ENCODE measurements around the gene ZNF462. TPM values are rescaled to one million over a fixed set of nuclear protein-coding genes. Genes with fewer than 3 reads are reported as not detected.
A peak's percentile ranks its signal among the peaks of the same experiment; 100 is the strongest.

Gene ZNF462
- total and polyA plus RNA-seq, 2 donors (not counting 1 experiment from before 2014, with no cell fraction given): 6.0 to 27.4 TPM

GRCh38 chr9:107034831-107035230, 171.9 kb downstream of the ZNF462 start:
- Histone ChIP-seq H3K27me3 (ENCODE audit: control insufficient read depth, insufficient read depth, low read length) (peaks cover 9% of the 10 kb centered on the region), H3K27ac (ENCODE audit: insufficient read depth, low read length) (no peak overlapping the region), H2AFZ (ENCODE audit: low read length) (no peak overlapping the region), H4K20me1 (ENCODE audit: control insufficient read depth, extremely low read depth, insufficient read depth, low read length) (no peaks in the 10 kb centered on the region), H3K4me2 (ENCODE audit: extremely low read depth, insufficient read depth, low read length) (no peak overlapping the region), H3K9ac (ENCODE audit: insufficient read depth, low read length) (no peak overlapping the region), H3K4me1 (ENCODE audit: control insufficient read depth, extremely low read depth, insufficient read depth, low read length) (no peaks in the 10 kb centered on the region), H3K36me3 (ENCODE audit: control insufficient read depth, insufficient read depth, low read length) (no peaks in the 10 kb centered on the region), H3K9me3 (ENCODE audit: control insufficient read depth, insufficient read depth, low read depth, low read length) (no peaks in the 10 kb centered on the region), H3K79me2 (ENCODE audit: control insufficient read depth, insufficient read depth, low read length) (no peaks in the 10 kb centered on the region), H3K4me3 (replicated peaks in 1 of 4; ENCODE audit: control extremely low read depth in 1 of 4, insufficient read depth in 1 of 4, low read depth in 3 of 4, low read length in 4 of 4) (no peak overlapping the region)
- peak in 1 of 2 donors; percentile 10 for DNase-seq (ENCODE audit: low read depth in 2 of 2)
- TF ChIP-seq CTCF (conservative IDR thresholded peaks at IDR 0.05 in 1 of 2, IDR thresholded peaks at IDR 0.05 in 1 of 2; ENCODE audit: low read depth in 1 of 2, low read length in 2 of 2): no peak
- TF ChIP-seq EZH2 (IDR thresholded peaks at IDR 0.05; ENCODE audit: low read length, missing control alignments): no peak

- no peak overlapping the region for H3K9ac ChIP-seq (ENCODE audit: insufficient read depth, low read length)
- peaks cover 14% of the 10 kb centered on the region for H3K27me3 ChIP-seq (ENCODE audit: control insufficient read depth, insufficient read depth, low read length)
- no peaks in the 10 kb centered on the region for H3K36me3 ChIP-seq (ENCODE audit: control insufficient read depth, insufficient read depth, low read length)
- no peak overlapping the region for H3K27ac ChIP-seq (ENCODE audit: insufficient read depth, low read length)
- no peak overlapping the region for H2AFZ ChIP-seq (ENCODE audit: low read length)
- DNase-seq (ENCODE audit: low read depth in 2 of 2): no peak
- no peaks in the 10 kb centered on the region for H4K20me1 ChIP-seq (ENCODE audit: control insufficient read depth, extremely low read depth, insufficient read depth, low read length)
- TF ChIP-seq CTCF (conservative IDR thresholded peaks at IDR 0.05 in 1 of 2, IDR thresholded peaks at IDR 0.05 in 1 of 2; ENCODE audit: low read depth in 1 of 2, low read length in 2 of 2) (no peak), EZH2 (IDR thresholded peaks at IDR 0.05; ENCODE audit: low read length, missing control alignments) (no peak)
- H3K4me2 ChIP-seq (ENCODE audit: extremely low read depth, insufficient read depth, low read length): no peak overlapping the region
- no peaks in the 10 kb centered on the region for H3K9me3 ChIP-seq (ENCODE audit: control insufficient read depth, insufficient read depth, low read depth, low read length)
- H3K79me2 ChIP-seq (ENCODE audit: control insufficient read depth, insufficient read depth, low read length): no peaks in the 10 kb centered on the region
- no peaks in the 10 kb centered on the region for H3K4me1 ChIP-seq (ENCODE audit: control insufficient read depth, extremely low read depth, insufficient read depth, low read length)
- no peak overlapping the region for H3K4me3 ChIP-seq (replicated peaks in 1 of 4; ENCODE audit: control extremely low read depth in 1 of 4, insufficient read depth in 1 of 4, low read depth in 3 of 4, low read length in 4 of 4)
Measured at GRCh38 chr9:107036367-107036766, 173.4 kb downstream of the ZNF462 start.

GRCh38 chr9:107039542-107039941, 176.6 kb downstream of the ZNF462 start:
- no peaks in the 10 kb centered on the region for H3K4me1 ChIP-seq (ENCODE audit: control insufficient read depth, extremely low read depth, insufficient read depth, low read length)
- no peak overlapping the region for H3K4me2 ChIP-seq (ENCODE audit: extremely low read depth, insufficient read depth, low read length)
- peak; percentile 9 to 96 for DNase-seq (ENCODE audit: low read depth in 2 of 2)

More at GRCh38 chr9:107039542-107039941, 176.6 kb downstream of the ZNF462 start:
- H3K27ac ChIP-seq (ENCODE audit: insufficient read depth, low read length): no peak overlapping the region
- peaks cover 17% of the 10 kb centered on the region for H3K27me3 ChIP-seq (ENCODE audit: control insufficient read depth, insufficient read depth, low read length)
- no peaks in the 10 kb centered on the region for H3K9me3 ChIP-seq (ENCODE audit: control insufficient read depth, insufficient read depth, low read depth, low read length)
- no peaks in the 10 kb centered on the region for H3K36me3 ChIP-seq (ENCODE audit: control insufficient read depth, insufficient read depth, low read length)
- H3K79me2 ChIP-seq (ENCODE audit: control insufficient read depth, insufficient read depth, low read length): no peaks in the 10 kb centered on the region
- no peak overlapping the region for H3K9ac ChIP-seq (ENCODE audit: insufficient read depth, low read length)
- TF ChIP-seq CTCF (conservative IDR thresholded peaks at IDR 0.05 in 1 of 2, IDR thresholded peaks at IDR 0.05 in 1 of 2; ENCODE audit: low read depth in 1 of 2, low read length in 2 of 2) (no peak), EZH2 (IDR thresholded peaks at IDR 0.05; ENCODE audit: low read length, missing control alignments) (no peak)
- H3K4me3 ChIP-seq (replicated peaks in 1 of 4; ENCODE audit: control extremely low read depth in 1 of 4, insufficient read depth in 1 of 4, low read depth in 3 of 4, low read length in 4 of 4): no peak overlapping the region
- H4K20me1 ChIP-seq (ENCODE audit: control insufficient read depth, extremely low read depth, insufficient read depth, low read length): no peaks in the 10 kb centered on the region
- H2AFZ ChIP-seq (ENCODE audit: low read length): no peak overlapping the region

All from fibroblast of lung (primary cell).